ENCODE results near the gene TFDP3.

DNA sequence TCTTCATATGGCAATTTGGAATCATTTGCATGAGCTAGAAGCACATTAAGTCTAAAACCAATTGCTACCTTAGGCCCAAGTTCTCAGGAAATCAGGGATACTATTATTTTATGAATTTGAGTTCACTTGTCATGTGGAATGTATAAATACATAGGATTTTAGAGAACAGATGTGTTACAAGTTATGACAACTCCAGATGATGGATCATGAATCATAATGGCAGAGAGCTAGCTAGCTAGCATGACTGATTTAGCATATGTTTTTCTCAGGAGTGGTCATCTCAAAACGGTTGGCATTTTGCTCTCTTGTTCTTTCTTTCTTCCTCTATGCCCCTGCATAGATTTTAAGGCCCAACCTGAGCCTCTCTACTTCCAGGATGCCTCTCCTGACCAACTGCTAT lies 14.2 kb upstream of the TFDP3 start:
- TF ChIP-seq, protein P1, sequence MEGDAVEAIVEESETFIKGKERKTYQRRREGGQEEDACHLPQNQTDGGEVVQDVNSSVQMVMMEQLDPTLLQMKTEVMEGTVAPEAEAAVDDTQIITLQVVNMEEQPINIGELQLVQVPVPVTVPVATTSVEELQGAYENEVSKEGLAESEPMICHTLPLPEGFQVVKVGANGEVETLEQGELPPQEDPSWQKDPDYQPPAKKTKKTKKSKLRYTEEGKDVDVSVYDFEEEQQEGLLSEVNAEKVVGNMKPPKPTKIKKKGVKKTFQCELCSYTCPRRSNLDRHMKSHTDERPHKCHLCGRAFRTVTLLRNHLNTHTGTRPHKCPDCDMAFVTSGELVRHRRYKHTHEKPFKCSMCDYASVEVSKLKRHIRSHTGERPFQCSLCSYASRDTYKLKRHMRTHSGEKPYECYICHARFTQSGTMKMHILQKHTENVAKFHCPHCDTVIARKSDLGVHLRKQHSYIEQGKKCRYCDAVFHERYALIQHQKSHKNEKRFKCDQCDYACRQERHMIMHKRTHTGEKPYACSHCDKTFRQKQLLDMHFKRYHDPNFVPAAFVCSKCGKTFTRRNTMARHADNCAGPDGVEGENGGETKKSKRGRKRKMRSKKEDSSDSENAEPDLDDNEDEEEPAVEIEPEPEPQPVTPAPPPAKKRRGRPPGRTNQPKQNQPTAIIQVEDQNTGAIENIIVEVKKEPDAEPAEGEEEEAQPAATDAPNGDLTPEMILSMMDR (conservative IDR thresholded peaks at IDR 0.05; ENCODE audit: low read depth, low read length) = no peak
- TF ChIP-seq EZH2 (IDR thresholded peaks at IDR 0.05; ENCODE audit: low read length, unreplicated experiment) = no peak
